ENCODE results near the gene ADAMTSL5. TPM values are rescaled to one million over a fixed set of nuclear protein-coding genes. Genes with fewer than 3 reads are reported as not detected.
"Not testable (repeated sequence)": the region's sequence is repeated elsewhere in the genome, so short reads cannot be mapped to it uniquely, and the experiment has no call there.

Gene ADAMTSL5
- total and polyA plus RNA-seq, 9 of the 15 experiments (the other 6 are each of a cell fraction or from before 2014, with no cell fraction given): 1.0 to 11.6 (median 4.1) TPM

DNA sequence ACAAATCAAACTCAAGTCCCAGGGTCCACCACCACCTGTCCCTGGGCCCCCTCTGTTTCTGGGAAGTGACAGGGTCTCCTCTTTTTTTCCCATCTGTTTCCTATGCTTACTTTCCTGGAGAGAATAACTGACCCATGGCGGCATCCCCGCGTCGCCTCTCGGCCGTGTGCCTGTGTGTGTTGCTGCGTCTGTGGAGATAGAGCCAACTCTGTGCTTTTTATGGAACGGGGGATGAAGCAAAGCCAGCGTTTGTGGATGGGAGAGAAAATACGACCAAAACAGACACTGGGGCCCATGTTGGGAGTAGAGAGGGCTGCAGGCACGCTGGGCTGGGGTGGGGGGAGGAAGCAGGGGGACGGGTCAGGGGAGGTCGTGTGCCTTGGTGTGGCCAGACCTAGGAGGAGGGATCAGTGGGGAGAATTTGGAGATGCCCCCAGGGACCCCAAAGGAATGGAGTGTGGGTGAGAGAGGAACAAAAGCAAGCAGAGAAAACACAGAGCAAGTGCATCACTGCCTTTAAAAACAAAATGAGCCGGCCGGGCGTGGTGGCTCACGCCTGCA is 27.6 kb upstream of the ADAMTSL5 start:
- in situ Hi-C loops (cut with MboI): loop anchor here (10.0 kb wide), 1 partner anchor 224 kb away; no protein-coding TSS in a partner anchor
- POLR2A ChIA-PET: interaction anchor here (0.6 kb wide), 1 partner anchor 23 kb away, joined by 5 read pairs; no protein-coding TSS in a partner anchor
- no TSS peak for BruUV-seq (replicated peaks)

DNA sequence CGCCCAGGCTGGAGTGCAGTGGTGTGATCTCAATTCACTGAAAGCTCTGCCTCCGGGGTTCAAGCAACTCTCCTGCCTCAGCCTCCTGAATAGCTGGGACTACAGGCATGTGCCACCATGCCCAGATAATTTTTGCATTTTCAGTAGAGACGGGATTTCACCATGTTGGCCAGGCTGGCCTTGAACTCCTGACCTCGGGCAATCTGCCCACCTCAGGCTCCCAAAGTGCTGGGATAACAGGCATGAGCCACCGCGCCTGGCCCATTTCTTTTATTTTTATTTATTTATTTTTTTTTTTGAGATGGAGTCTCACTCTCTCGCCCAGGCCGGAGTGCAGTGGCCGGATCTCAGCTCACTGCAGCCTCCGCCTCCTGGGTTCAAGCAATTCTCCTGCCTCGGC is 26.9 kb upstream of the ADAMTSL5 start:
- H3K27ac ChIP-seq (ENCODE audit: extremely low read depth, low read depth, low read length); H2AFZ ChIP-seq (ENCODE audit: low read depth, low read length); H3K4me3 ChIP-seq; H3K4me2 ChIP-seq (ENCODE audit: insufficient read depth, low read length); H3K9me3 ChIP-seq (replicated peaks; ENCODE audit: control insufficient read depth, insufficient read depth, low read depth, low read length); H3K36me3 ChIP-seq (ENCODE audit: control insufficient read depth, insufficient read depth, low read length); FAIRE-seq; DNase-seq (ENCODE audit: extremely low read depth in 1 of 4, low spot score in 3 of 4); ATAC-seq; H3K9me1 ChIP-seq (ENCODE audit: control insufficient read depth, insufficient read depth, low read length); H3K79me2 ChIP-seq (ENCODE audit: control insufficient read depth, insufficient read depth, low read length); H3K9ac ChIP-seq (ENCODE audit: insufficient read depth in 1 of 2, low read depth in 2 of 2, low read length in 2 of 2); CTCF ChIA-PET (ENCODE audit: low intra/inter-chr PET ratio); H3K27me3 ChIP-seq (ENCODE audit: control insufficient read depth in 2 of 2, insufficient read depth in 2 of 2, low read length in 2 of 2); BruUV-seq (replicated peaks); H4K20me1 ChIP-seq (replicated peaks; ENCODE audit: control insufficient read depth, insufficient read depth, low read length): not testable (repeated sequence)
- 79% methylated on average over 10 of the region's 11 CpGs for WGBS (ENCODE audit: insufficient coverage, low coverage, missing lambda C conversion rate)
- in situ Hi-C loops (cut with MboI): loop anchor here (10.0 kb wide), 1 partner anchor 225 kb away; no protein-coding TSS in a partner anchor
- H3K4me1 ChIP-seq (replicated peaks in 1 of 2; ENCODE audit: control insufficient read depth in 2 of 2, insufficient read depth in 2 of 2, low read length in 2 of 2): peaks cover 8 to 21% of the 10 kb centered on the region in 2 experiments
- intact Hi-C loops (cut with micrococcal nuclease): loop anchor here (10.0 kb wide), 2 partner anchors 65 to 225 kb away; partner anchors contain the start of gene UQCR11
- POLR2A ChIA-PET: interaction anchor here (0.6 kb wide), 1 partner anchor 29 kb away, joined by 3 read pairs; no protein-coding TSS in a partner anchor

More for the DNA sequence above, 27.6 kb upstream of the ADAMTSL5 start:
- H3K9me3 ChIP-seq (replicated peaks; ENCODE audit: control insufficient read depth, insufficient read depth, low read depth, low read length): no peaks in the 10 kb centered on the region
- no peak for TF ChIP-seq KAT2B (IDR thresholded peaks at IDR 0.05; ENCODE audit: low read depth, low read length)
- TF ChIP-seq TAF15 (IDR thresholded peaks at IDR 0.05; ENCODE audit: low read depth, low read length): no peak
- TF ChIP-seq, protein P1, sequence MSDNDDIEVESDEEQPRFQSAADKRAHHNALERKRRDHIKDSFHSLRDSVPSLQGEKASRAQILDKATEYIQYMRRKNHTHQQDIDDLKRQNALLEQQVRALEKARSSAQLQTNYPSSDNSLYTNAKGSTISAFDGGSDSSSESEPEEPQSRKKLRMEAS (CRISPR knock-in tag; IDR thresholded peaks at IDR 0.05): no peak
- TF ChIP-seq YY1 (IDR thresholded peaks at IDR 0.05; ENCODE audit: borderline replicate concordance in 1 of 3, control insufficient read depth in 1 of 3, extremely low read depth in 1 of 3, insufficient read depth in 3 of 3, insufficient read length in 1 of 3, insufficient replicate concordance in 2 of 3, low read depth in 1 of 3, low read length in 2 of 3): no peak
- no peak for TF ChIP-seq RNF2 (IDR thresholded peaks at IDR 0.05)
- TF ChIP-seq, protein P2, sequence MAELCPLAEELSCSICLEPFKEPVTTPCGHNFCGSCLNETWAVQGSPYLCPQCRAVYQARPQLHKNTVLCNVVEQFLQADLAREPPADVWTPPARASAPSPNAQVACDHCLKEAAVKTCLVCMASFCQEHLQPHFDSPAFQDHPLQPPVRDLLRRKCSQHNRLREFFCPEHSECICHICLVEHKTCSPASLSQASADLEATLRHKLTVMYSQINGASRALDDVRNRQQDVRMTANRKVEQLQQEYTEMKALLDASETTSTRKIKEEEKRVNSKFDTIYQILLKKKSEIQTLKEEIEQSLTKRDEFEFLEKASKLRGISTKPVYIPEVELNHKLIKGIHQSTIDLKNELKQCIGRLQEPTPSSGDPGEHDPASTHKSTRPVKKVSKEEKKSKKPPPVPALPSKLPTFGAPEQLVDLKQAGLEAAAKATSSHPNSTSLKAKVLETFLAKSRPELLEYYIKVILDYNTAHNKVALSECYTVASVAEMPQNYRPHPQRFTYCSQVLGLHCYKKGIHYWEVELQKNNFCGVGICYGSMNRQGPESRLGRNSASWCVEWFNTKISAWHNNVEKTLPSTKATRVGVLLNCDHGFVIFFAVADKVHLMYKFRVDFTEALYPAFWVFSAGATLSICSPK (IDR thresholded peaks at IDR 0.05; ENCODE audit: borderline replicate concordance): no peak
- no peak for TF ChIP-seq NUFIP1 (IDR thresholded peaks at IDR 0.05; ENCODE audit: partially characterized antibody)
- TF ChIP-seq ZNF699 (CRISPR knock-in tag; IDR thresholded peaks at IDR 0.05; ENCODE audit: insufficient replicate concordance): no peak
- no peak for TF ChIP-seq SP2 (IDR thresholded peaks at IDR 0.05; ENCODE audit: extremely low read depth, low read depth, low read length, poor library complexity, severe bottlenecking)
- TF ChIP-seq, protein P3, sequence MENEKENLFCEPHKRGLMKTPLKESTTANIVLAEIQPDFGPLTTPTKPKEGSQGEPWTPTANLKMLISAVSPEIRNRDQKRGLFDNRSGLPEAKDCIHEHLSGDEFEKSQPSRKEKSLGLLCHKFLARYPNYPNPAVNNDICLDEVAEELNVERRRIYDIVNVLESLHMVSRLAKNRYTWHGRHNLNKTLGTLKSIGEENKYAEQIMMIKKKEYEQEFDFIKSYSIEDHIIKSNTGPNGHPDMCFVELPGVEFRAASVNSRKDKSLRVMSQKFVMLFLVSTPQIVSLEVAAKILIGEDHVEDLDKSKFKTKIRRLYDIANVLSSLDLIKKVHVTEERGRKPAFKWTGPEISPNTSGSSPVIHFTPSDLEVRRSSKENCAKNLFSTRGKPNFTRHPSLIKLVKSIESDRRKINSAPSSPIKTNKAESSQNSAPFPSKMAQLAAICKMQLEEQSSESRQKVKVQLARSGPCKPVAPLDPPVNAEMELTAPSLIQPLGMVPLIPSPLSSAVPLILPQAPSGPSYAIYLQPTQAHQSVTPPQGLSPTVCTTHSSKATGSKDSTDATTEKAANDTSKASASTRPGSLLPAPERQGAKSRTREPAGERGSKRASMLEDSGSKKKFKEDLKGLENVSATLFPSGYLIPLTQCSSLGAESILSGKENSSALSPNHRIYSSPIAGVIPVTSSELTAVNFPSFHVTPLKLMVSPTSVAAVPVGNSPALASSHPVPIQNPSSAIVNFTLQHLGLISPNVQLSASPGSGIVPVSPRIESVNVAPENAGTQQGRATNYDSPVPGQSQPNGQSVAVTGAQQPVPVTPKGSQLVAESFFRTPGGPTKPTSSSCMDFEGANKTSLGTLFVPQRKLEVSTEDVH (IDR thresholded peaks at IDR 0.05; ENCODE audit: low read depth, partially characterized antibody): no peak
- no peak for TF ChIP-seq THRAP3 (IDR thresholded peaks at IDR 0.05; ENCODE audit: borderline replicate concordance)
- TF ChIP-seq NR3C1 (CRISPR knock-in tag; IDR thresholded peaks at IDR 0.05): no peak
- no peak for TF ChIP-seq CXXC5 (CRISPR knock-in tag; IDR thresholded peaks at IDR 0.05)
- no peak overlapping the region for H3K4me2 ChIP-seq (ENCODE audit: insufficient read depth, low read length)
- H4K20me1 ChIP-seq (replicated peaks; ENCODE audit: control insufficient read depth, insufficient read depth, low read length): no peaks in the 10 kb centered on the region
- H3K4me1 ChIP-seq (replicated peaks in 1 of 2; ENCODE audit: control insufficient read depth in 2 of 2, insufficient read depth in 2 of 2, low read length in 2 of 2): peaks cover 8 to 17% of the 10 kb centered on the region in 2 experiments
- CTCF ChIA-PET (ENCODE audit: low intra/inter-chr PET ratio): no interaction called here
- H3K36me3 ChIP-seq (ENCODE audit: control insufficient read depth, insufficient read depth, low read length): no peaks in the 10 kb centered on the region
- no peak overlapping the region for H2AFZ ChIP-seq (ENCODE audit: low read depth, low read length)
- WGBS (ENCODE audit: insufficient coverage, low coverage, missing lambda C conversion rate): 59% methylated on average over 15 of the region's 17 CpGs
- ATAC-seq: no peak
- H3K9me1 ChIP-seq (ENCODE audit: control insufficient read depth, insufficient read depth, low read length): no peaks in the 10 kb centered on the region
- no peaks in the 10 kb centered on the region; a peak in 1 of 5 replicates for H3K27me3 ChIP-seq (ENCODE audit: control insufficient read depth in 2 of 2, insufficient read depth in 2 of 2, low read length in 2 of 2)
- H3K4me3 ChIP-seq: no peak overlapping the region
- no peak for FAIRE-seq
- intact Hi-C loops (cut with micrococcal nuclease): loop anchor here (10.0 kb wide), 2 partner anchors 64 to 224 kb away; partner anchors contain the start of gene UQCR11
- no peak overlapping the region for H3K27ac ChIP-seq (ENCODE audit: extremely low read depth, low read depth, low read length)
- DNase-seq (ENCODE audit: extremely low read depth in 1 of 4, low spot score in 3 of 4): no peak
- H3K79me2 ChIP-seq (ENCODE audit: control insufficient read depth, insufficient read depth, low read length): no peaks in the 10 kb centered on the region
- no peak overlapping the region; a peak in 1 of 4 replicates for H3K9ac ChIP-seq (ENCODE audit: insufficient read depth in 1 of 2, low read depth in 2 of 2, low read length in 2 of 2)
